ENCODE results near the gene TRIP13.
"Not testable (repeated sequence)": the region's sequence is repeated elsewhere in the genome, so short reads cannot be mapped to it uniquely, and the experiment has no call there.

The TRIP13 gene

GRCh38 chr5:922436-923280 lies 30.0 kb downstream of the TRIP13 start:
- DNase-seq, result no peak

GRCh38 chr5:923281-923873 lies 30.7 kb downstream of the TRIP13 start:
- DNase-seq, result peak; percentile 58 to 65

- no peak for DNase-seq
Measured at GRCh38 chr5:926417-927171, 33.9 kb downstream of the TRIP13 start.

- no peak for DNase-seq
Measured at GRCh38 chr5:927172-928015, 34.7 kb downstream of the TRIP13 start.

DNA sequence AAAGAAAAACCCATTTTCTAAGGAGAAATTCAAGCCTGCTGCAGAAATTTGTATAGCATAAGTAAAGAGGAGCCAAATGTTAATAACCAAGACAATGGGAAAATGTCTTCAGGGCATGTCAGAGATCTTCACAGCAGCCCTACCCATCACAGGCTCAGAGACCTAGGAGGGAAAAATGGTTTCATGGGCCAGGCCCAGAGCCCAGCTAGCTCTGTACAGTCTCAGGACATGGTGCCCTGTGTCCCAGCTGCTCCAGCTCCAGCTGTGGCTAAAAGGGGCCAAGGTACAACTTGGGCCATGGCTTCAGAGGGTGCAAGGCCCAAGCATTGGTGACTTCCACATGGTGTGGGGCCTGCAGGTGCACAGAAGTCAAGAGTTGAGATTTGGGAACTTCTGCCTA lies 36.5 kb downstream of the TRIP13 start:
- DNase-seq, result not testable (repeated sequence)

DNA sequence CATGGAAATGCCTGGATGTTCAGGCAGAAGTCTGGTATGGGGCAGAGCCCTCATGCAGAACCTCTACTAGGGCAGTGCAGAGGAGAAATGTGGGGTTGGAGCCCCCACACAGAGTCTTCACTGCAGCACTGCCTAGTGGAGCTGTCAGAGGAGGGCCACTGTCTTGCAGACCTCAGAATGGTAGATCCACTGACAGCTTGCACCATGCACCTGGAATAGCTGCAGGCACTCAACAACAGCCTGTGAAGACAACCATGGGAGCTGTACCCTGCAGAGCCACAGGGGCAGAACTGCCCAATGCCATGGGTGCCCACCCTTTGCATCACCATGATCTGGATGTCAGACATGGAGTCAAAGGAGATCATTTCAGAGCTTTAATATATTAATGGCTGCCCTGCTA lies 36.9 kb downstream of the TRIP13 start:
- DNase-seq, result no peak

GRCh38 chr5:930866-931265 lies 38.2 kb downstream of the TRIP13 start:
- no peak for DNase-seq

- DNase-seq, result no peak
Measured at GRCh38 chr5:931570-932145, 39.0 kb downstream of the TRIP13 start.

- no peak for DNase-seq
Measured at GRCh38 chr5:932151-932627, 39.5 kb downstream of the TRIP13 start.

GRCh38 chr5:932628-933250 lies 40.1 kb downstream of the TRIP13 start:
- DNase-seq, result no peak

GRCh38 chr5:933251-933861 lies 40.7 kb downstream of the TRIP13 start:
- DNase-seq, result no peak

GRCh38 chr5:933951-934350 lies 41.3 kb downstream of the TRIP13 start:
- DNase-seq, result not testable (repeated sequence)

DNA sequence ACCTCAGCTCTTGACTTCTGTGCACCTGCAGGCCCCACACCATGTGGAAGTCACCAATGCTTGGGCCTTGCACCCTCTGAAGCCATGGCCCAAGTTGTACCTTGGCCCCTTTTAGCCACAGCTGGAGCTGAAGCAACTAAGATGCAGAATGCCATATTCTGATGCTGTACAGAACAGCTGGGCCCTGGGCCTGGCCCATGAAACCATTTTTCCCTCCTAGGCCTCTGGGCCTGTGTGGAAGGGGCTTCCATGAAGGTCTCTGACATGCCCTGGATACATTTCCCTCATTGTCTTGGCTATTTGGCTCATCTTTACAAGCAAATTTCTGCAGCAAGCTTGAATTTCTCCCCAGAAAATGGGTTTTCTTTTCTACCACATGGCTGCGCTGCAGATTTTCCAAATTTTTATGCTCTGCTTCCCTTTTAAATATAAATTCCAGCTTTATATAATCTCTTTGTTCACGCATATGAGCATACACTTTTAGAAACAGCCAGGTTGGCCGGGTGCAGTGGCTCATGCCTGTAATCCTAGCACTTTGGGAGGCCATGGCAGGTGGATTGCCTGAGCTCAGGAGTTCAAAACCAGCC lies 41.8 kb downstream of the TRIP13 start:
- not testable (repeated sequence) for DNase-seq

DNA sequence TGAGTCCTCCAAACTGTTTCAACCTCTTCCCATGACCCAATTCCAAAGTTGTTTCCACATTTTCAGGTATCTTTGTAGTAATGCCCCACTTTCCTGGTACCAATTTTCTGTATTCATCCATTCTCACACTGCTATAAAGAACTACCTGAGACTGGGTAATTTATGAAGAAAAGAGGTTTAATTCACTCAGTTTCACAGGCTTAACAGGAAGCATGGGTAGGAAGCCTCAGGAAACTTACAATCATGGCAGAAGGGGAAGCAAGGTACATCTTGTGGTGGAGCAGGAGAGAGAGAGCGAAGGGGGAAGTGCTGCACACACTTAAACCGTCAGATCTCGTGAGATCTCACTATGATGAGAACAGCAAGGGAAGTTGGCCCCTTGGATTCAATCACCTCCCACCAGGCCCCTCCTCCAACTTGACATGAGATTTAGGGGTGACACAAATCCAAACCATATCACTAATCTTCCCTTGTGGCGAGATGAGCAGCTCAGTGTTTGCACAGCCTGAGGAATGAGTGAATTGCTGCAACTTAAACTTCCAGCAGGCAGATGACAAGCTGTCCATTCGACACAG lies 42.9 kb downstream of the TRIP13 start:
- DNase-seq, result no peak

- DNase-seq, result no peak
Measured at GRCh38 chr5:936149-937144, 43.8 kb downstream of the TRIP13 start.

GRCh38 chr5:937151-937924 lies 44.7 kb downstream of the TRIP13 start:
- no peak for DNase-seq

GRCh38 chr5:939368-939767 lies 46.7 kb downstream of the TRIP13 start:
- DNase-seq, result no peak

GRCh38 chr5:940741-941140 lies 48.1 kb downstream of the TRIP13 start:
- not testable (repeated sequence) for DNase-seq
